Fibroblast of the aortic adventitia (primary cell): ENCODE results near the gene PVALB. TPM values are rescaled to one million over a fixed set of nuclear protein-coding genes. Genes with fewer than 3 reads are reported as not detected.

ENCODE experiments used
- DNase-seq: peaks from one replicate; pipeline ENCODE4 v3.0.0-alpha.2; 2010; ENCODE audit warnings: low read depth
- H3K4me3 ChIP-seq: 2 replicates; pipeline ENCODE4 v1.5.1; 2011; ENCODE audit warnings: low read depth, mild to moderate bottlenecking, control low read depth, low read length, moderate library complexity
- total RNA-seq: library from RNA; depleted of rRNA; stranded (reverse); fragments of >200 nt; gene quantifications from 2 replicates; pipeline ENCODE4 v1.2.3, GENCODE V29; 2012; ENCODE audit warnings: low replicate concordance
- TF ChIP-seq, protein P1 (sequence below): IDR thresholded peaks from 2 replicates; pipeline ENCODE4 v1.5.1; 2011; ENCODE audit warnings: mild to moderate bottlenecking, low read length, control low read depth, inconsistent platforms; ENCODE audit not compliant: insufficient read depth

The PVALB gene
- total RNA-seq, 1 donor, result not detected

DNA sequence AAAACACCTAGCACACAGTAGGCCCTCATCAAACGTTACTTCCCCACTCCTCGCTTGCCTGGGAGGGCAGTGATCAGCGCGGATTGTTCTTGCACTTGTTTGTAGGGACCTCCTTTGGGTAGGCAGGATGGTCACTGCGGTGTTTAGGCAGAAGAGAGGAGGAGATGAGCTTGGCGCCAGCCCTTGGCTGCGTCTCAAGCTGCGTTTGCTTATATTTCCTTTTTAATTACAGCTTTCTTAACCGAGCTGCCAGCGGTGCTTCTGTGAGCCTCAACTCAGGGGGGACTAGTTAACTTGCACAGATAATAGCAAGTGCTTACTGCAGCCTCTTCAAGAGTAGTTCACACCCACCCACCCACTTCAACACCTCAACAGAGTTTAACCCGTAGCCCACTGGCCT is 56.0 kb downstream of the PVALB start:
- DNase-seq, result no peak
- no peak overlapping the region for H3K4me3 ChIP-seq
- TF ChIP-seq, protein P1, sequence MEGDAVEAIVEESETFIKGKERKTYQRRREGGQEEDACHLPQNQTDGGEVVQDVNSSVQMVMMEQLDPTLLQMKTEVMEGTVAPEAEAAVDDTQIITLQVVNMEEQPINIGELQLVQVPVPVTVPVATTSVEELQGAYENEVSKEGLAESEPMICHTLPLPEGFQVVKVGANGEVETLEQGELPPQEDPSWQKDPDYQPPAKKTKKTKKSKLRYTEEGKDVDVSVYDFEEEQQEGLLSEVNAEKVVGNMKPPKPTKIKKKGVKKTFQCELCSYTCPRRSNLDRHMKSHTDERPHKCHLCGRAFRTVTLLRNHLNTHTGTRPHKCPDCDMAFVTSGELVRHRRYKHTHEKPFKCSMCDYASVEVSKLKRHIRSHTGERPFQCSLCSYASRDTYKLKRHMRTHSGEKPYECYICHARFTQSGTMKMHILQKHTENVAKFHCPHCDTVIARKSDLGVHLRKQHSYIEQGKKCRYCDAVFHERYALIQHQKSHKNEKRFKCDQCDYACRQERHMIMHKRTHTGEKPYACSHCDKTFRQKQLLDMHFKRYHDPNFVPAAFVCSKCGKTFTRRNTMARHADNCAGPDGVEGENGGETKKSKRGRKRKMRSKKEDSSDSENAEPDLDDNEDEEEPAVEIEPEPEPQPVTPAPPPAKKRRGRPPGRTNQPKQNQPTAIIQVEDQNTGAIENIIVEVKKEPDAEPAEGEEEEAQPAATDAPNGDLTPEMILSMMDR, result no peak

DNA sequence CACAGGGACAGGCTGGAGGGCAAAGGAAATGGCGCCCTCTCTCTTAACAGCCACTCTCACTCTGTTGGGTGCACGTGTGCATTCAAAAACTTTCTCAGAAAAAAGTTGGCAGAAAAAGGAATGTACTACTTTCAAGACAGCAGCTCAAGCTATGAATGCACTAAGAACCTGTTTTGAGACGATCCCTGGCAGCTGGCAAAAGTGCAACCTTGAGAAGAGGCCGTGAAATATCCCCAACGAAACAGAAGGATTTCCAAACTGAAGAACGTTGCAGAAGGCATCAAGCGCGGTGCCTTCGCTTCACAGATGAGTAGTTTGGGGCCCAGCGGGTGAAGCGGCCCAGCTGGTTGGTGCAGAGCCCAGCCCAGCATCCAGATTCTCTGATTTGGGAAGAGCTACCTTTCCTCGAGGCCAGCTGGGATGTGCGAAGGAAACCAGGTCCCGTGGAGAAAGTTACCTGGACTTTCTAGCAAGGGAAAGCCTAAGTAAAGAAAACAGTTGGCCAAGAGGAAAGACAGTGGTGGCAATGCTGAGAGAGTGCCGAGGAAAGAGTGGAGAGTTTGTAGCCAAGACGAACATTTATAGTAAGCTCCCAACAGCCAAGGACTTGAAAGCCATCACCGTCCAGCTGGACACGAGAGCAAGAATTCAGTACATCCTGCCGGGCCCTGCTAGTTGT is 57.2 kb downstream of the PVALB start:
- TF ChIP-seq, protein P1, result no peak
- DNase-seq, result no peak
- no peak overlapping the region for H3K4me3 ChIP-seq

DNA sequence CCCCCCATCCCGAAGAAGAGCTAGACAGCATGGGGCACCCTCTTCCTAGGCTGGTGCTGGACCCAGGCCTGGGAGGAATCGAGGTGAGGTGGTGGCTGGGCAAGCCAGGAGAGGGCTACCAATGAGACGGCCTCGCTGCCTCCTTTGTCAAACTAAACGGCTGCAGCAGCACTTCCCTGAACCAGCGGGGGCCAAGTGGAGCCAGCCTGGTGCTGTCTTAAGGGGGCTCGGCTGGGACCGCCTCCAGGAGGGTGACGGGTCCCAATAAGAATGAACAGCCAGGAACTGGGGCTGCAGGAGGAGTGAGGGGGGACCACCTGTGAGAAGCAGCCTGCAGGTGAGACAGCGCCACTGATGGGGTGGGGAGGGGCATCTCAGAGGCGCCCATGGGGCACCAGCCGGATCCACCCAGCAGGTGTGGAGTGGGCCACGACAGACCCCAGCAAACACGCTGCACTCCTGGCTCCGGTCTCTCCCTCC is 58.0 kb downstream of the PVALB start:
- TF ChIP-seq, protein P1, result no peak
- H3K4me3 ChIP-seq, result no peak overlapping the region
- no peak for DNase-seq

DNA sequence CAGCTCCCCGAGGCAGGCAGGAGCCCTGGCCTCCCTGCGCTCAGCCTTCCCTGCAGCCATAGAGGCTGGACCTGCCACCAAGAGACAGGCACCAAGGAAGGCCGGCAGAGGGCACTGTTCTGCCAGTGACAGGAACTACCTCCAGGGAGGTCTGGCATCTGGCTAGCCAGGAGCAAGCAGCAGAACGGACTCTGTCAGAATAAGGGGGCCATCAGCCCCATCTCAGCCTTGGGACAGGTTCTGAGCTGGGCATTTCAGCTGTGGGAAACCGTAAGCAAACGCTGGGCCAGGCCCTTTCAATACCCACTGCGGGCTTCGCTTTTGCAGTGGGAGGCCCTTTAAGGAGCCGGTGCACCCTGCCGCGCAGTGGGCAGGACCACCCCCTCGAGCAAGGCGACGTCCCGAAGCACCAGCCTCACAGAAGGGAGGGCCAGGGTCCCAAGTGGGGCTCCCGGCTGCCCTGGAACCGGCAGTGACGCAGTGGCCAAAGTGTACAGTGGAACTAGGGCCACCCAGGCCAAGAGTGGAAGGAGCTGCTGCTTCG is 59.1 kb downstream of the PVALB start:
- peak; percentile 68 for DNase-seq
- TF ChIP-seq, protein P1, result peak; percentile 84
- H3K4me3 ChIP-seq, result no peak overlapping the region

DNA sequence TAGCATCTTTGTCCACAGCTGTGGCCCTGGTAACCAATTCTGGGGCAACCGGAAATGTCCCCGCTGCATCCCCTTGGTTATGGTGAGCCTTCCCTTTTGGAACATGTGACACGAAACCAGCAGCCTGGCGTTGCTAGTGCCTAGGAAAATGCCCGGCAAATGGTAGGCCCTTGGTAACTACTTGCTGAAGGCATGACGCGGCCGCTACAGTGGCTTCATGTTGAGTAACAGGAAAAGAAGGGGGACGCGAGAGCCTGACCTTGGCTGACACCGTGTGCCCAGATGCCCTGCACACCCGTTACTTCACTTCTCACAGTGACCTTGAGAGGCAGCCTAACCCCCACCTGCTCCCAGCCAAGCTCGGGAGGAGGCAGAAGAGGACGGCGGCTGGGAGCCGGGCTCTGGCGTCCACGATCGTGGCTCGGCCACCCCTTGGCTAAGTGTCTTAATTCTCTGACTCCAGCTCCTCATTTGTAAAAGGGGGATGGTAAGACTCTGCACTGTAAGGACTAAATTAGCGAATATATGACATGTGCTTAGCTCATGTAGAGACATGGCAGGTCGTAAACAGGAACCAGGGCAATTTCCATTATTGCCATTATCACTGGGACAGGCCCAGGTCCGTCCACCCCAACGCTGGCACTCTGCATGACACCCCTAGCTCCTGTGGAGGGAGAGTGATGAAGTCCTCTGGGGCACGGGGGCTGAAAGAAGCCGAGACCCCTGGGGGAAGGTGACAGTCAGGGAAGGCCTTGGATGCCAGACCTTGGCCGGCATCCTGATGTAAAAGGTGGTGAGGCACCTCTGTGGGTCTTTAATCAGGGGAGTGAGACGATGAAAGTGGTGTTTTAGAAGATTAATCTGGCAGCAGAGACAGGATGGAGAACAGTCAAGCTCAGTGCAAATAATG is 59.8 kb downstream of the PVALB start:
- no peak for DNase-seq
- TF ChIP-seq, protein P1, result no peak
- H3K4me3 ChIP-seq, result no peak overlapping the region

DNA sequence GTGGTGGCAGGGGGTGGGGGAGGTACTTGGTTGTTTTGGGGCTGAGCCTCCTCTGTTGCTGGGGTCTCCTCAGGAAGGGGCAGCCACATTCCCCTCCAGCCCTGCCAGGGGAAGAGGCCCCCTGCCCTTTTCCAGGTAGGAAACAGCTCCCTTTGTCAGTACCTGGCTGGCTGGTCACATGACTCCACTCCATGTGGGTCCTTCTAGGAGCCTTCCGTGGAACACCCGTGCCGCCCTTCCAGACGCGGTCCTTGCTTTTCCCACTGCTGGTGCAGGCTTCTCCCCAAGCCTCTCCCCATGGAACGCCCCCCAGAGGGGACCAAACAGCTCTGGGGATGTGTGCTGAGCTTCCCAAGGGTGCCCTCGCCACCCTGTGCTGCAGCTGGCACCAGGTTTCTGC is 60.8 kb downstream of the PVALB start:
- no peak overlapping the region for H3K4me3 ChIP-seq
- TF ChIP-seq, protein P1, result no peak
- no peak for DNase-seq
